ENCODE data around the gene SAV1.
A peak's percentile ranks its signal among the peaks of the same experiment; 100 is the strongest.
"Not testable (repeated sequence)": the region's sequence is repeated elsewhere in the genome, so short reads cannot be mapped to it uniquely, and the experiment has no call there.

The SAV1 gene

GRCh38 chr14:50664579-50664978 lies 3.5 kb downstream of the SAV1 start:
- not testable (repeated sequence) for DNase-seq

GRCh38 chr14:50659327-50659974 lies 8.7 kb downstream of the SAV1 start:
- no peak for DNase-seq

GRCh38 chr14:50658203-50658602 lies 9.9 kb downstream of the SAV1 start:
- no peak for DNase-seq

- DNase-seq = no peak
Observed at GRCh38 chr14:50657753-50658152, 10.4 kb downstream of the SAV1 start.

GRCh38 chr14:50656776-50657175 lies 11.3 kb downstream of the SAV1 start:
- DNase-seq = no peak

- no peak for DNase-seq
Observed at GRCh38 chr14:50649691-50650090, 18.4 kb downstream of the SAV1 start.

- no peak for DNase-seq
Observed at GRCh38 chr14:50647753-50648152, 20.4 kb downstream of the SAV1 start.

- no peak for DNase-seq
Observed at GRCh38 chr14:50647282-50647681, 20.8 kb downstream of the SAV1 start.

GRCh38 chr14:50635141-50635540 lies 33.0 kb downstream of the SAV1 start:
- DNase-seq = no peak

GRCh38 chr14:50633954-50634353 lies 34.2 kb downstream of the SAV1 start:
- no peak for DNase-seq

GRCh38 chr14:50631408-50631821 lies 36.7 kb downstream of the SAV1 start:
- no peak for DNase-seq

GRCh38 chr14:50624947-50625346 lies 43.2 kb downstream of the SAV1 start:
- not testable (repeated sequence) for DNase-seq

- DNase-seq = no peak
Observed at GRCh38 chr14:50624447-50624846, 43.7 kb downstream of the SAV1 start.

- no peak for DNase-seq
Observed at GRCh38 chr14:50622978-50623377, 45.1 kb downstream of the SAV1 start.

- DNase-seq = no peak
Observed at GRCh38 chr14:50620341-50620740, 47.8 kb downstream of the SAV1 start.

- peak; percentile 14 for DNase-seq
Observed at GRCh38 chr14:50619569-50620141, 48.5 kb downstream of the SAV1 start.

- DNase-seq = no peak
Observed at GRCh38 chr14:50616275-50616674, 51.8 kb downstream of the SAV1 start.

- no peak for DNase-seq
Observed at GRCh38 chr14:50615552-50615951, 52.6 kb downstream of the SAV1 start.

GRCh38 chr14:50615056-50615455 lies 53.0 kb downstream of the SAV1 start:
- no peak for DNase-seq

- no peak for DNase-seq
Observed at GRCh38 chr14:50612806-50613205, 55.3 kb downstream of the SAV1 start.

GRCh38 chr14:50610465-50610864 lies 57.6 kb downstream of the SAV1 start:
- no peak for DNase-seq

GRCh38 chr14:50608302-50608851 lies 59.7 kb downstream of the SAV1 start:
- DNase-seq = no peak

- no peak for DNase-seq
Observed at GRCh38 chr14:50607761-50608160, 60.3 kb downstream of the SAV1 start.

GRCh38 chr14:50607181-50607580 lies 60.9 kb downstream of the SAV1 start:
- no peak for DNase-seq

- DNase-seq = no peak
Observed at GRCh38 chr14:50606468-50606867, 61.6 kb downstream of the SAV1 start.
